ENCODE measurements around the gene UIMC1. TPM values are rescaled to one million over a fixed set of nuclear protein-coding genes. Genes with fewer than 3 reads are reported as not detected.

The UIMC1 gene
- total RNA-seq, 5 donors from 2014 or later (not counting 1 experiment from before 2014, with no cell fraction given) = 50.0 to 70.3 (median 56.7) TPM

DNA sequence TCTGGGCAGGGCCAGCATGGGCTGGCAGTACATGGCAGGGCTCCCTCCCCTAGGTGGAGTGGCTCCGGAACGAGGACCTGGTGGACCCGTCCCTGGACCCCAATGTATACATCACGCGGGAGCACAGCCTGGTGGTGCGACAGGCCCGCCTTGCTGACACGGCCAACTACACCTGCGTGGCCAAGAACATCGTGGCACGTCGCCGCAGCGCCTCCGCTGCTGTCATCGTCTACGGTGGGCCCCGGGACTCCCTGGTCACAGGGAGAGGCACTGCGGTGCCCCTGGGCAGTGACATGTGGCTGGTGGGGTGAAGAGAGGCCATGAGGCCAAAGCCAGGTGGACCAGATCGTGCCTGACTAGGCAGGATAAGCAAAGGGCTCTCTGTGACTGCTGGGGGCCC is 137.8 kb downstream of the UIMC1 start:
- H3K4me1 Mint-ChIP-seq = peaks cover 5 to 12% (median 6%) of the 10 kb centered on the region in 3 donors
- CTCF ChIA-PET = no interaction called here
- no peak overlapping the region for H3K4me3 Mint-ChIP-seq
- no peaks in the 10 kb centered on the region for H3K36me3 Mint-ChIP-seq
- H3K27me3 Mint-ChIP-seq = peaks cover 3 to 29% of the 10 kb centered on the region in 2 donors
- no peak overlapping the region for H3K27ac Mint-ChIP-seq
- ATAC-seq (replicated peaks in 1 of 4) (no peak), DNase-seq (no peak)
- Histone ChIP-seq H3K4me3 (ENCODE audit: control insufficient read depth in 1 of 2, extremely low read depth in 1 of 2, low read length in 1 of 2) (no peak overlapping the region), H3K36me3 (ENCODE audit: control insufficient read depth in 2 of 2, extremely low read depth in 1 of 2, insufficient read depth in 1 of 2, low read length in 1 of 2) (no peaks in the 10 kb centered on the region), H3K4me1 (ENCODE audit: control insufficient read depth in 1 of 2, extremely low read depth in 1 of 2, insufficient read depth in 2 of 2, low read length in 2 of 2) (peaks cover 0 to 16% of the 10 kb centered on the region in 2 experiments), H3K27ac (ENCODE audit: low read length) (no peak overlapping the region), H3K27me3 (replicated peaks in 1 of 2; ENCODE audit: control insufficient read depth in 2 of 2, extremely low read depth in 1 of 2, insufficient read depth in 2 of 2, low read length in 1 of 2) (peaks cover 0 to 54% of the 10 kb centered on the region in 2 experiments), H3K9me3 (no peaks in the 10 kb centered on the region)
- peaks cover 0 to 3% (median 0%) of the 10 kb centered on the region in 3 donors for H3K9me3 Mint-ChIP-seq
- WGBS (ENCODE audit: insufficient coverage) = 91% methylated on average over 19 of the region's 20 CpGs
- POLR2A ChIA-PET = no interaction called here

DNA sequence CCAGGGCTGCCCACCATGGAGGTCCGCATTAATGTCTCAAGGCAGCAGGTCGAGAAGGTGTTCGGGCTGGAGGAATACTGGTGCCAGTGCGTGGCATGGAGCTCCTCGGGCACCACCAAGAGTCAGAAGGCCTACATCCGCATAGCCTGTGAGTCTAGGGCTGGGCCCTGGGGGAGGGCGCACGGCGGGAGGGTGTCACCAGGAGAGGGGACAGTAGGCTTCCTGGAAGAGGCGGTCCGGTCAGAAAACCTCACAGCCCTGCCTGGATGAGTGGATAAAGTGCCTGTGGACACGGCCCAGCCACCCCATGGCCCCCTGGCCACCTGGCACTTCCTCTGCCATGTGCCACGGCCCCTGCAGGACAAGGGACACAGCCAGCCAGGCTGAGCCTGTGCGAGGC is 138.5 kb downstream of the UIMC1 start:
- Mint-ChIP-seq H3K27me3 (peaks cover 6 to 33% of the 10 kb centered on the region in 2 donors), H3K36me3 (no peaks in the 10 kb centered on the region), H3K27ac (no peak overlapping the region), H3K4me3 (no peak overlapping the region), H3K4me1 (peaks cover 4 to 7% (median 5%) of the 10 kb centered on the region in 3 donors), H3K9me3 (peaks cover 0 to 1% (median 0%) of the 10 kb centered on the region in 3 donors)
- CTCF ChIA-PET = no interaction called here
- Histone ChIP-seq H3K27me3 (replicated peaks in 1 of 2; ENCODE audit: control insufficient read depth in 2 of 2, extremely low read depth in 1 of 2, insufficient read depth in 2 of 2, low read length in 1 of 2) (peaks cover 0 to 55% of the 10 kb centered on the region in 2 experiments), H3K36me3 (ENCODE audit: control insufficient read depth in 2 of 2, extremely low read depth in 1 of 2, insufficient read depth in 1 of 2, low read length in 1 of 2) (no peaks in the 10 kb centered on the region), H3K4me1 (ENCODE audit: control insufficient read depth in 1 of 2, extremely low read depth in 1 of 2, insufficient read depth in 2 of 2, low read length in 2 of 2) (peaks cover 0 to 11% of the 10 kb centered on the region in 2 experiments), H3K27ac (ENCODE audit: low read length) (no peak overlapping the region), H3K9me3 (no peaks in the 10 kb centered on the region), H3K4me3 (ENCODE audit: control insufficient read depth in 1 of 2, extremely low read depth in 1 of 2, low read length in 1 of 2) (no peak overlapping the region)
- no peak for ATAC-seq (replicated peaks in 1 of 4)
- 85% methylated on average over 13 of the region's 14 CpGs for WGBS (ENCODE audit: insufficient coverage)
- POLR2A ChIA-PET = no interaction called here
- DNase-seq = no peak

DNA sequence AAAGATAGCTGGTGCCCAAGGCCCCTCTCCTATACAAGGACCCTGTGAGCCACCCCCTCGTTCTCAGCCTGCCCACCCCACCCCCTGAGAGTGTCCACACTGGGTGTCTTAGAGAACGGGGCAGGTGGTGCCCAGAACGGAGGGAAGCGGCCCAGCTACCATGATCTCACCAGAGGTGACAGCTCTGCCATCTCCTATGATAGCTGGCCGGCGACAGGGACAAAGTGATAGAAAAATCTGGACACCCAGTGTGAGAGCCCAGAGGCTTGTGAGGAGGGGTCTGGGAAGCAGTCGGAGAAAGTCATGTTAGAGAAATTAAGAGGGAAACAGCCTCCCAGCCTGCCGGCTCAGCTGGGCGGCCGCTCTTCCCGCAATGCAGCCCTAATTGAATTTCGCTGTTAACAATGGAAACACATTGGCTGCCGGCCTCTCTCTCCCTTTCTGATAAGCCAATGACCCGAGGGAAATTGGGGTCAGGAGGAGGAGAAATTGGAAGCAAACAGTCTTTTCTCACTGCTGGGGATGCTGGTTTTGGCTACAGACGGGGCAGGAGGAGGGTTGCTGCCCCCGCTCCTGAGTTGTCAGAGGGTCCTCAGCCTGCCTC is 139.8 kb downstream of the UIMC1 start:
- no peak for DNase-seq
- H3K4me1 Mint-ChIP-seq = peaks cover 2 to 5% (median 4%) of the 10 kb centered on the region in 3 donors
- POLR2A ChIA-PET = no interaction called here

DNA sequence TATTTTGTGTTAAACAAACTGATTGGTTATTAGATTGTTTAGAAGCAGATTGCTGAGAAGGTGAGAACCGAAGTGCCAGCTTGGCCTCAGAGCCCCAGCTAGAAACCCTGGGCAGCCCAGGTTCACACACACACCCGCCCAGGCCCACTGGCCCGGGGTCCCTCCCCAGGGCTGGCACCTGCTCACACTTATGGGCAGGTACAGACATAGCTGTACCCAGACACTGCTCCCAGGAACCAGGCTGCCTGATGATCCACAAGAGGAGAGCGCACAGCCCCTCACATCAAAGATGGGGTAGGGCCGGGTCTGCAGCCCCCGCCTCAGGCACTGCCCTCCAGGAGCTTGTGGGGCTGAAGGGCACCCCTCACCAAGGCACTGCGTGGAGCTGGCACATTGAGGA is 140.6 kb downstream of the UIMC1 start:
- Histone ChIP-seq H3K4me3 (ENCODE audit: control insufficient read depth in 1 of 2, extremely low read depth in 1 of 2, low read length in 1 of 2) (no peak overlapping the region), H3K36me3 (ENCODE audit: control insufficient read depth in 2 of 2, extremely low read depth in 1 of 2, insufficient read depth in 1 of 2, low read length in 1 of 2) (no peaks in the 10 kb centered on the region), H3K9me3 (no peaks in the 10 kb centered on the region), H3K4me1 (ENCODE audit: control insufficient read depth in 1 of 2, extremely low read depth in 1 of 2, insufficient read depth in 2 of 2, low read length in 2 of 2) (peaks cover 0 to 11% of the 10 kb centered on the region in 2 experiments), H3K27ac (ENCODE audit: low read length) (no peak overlapping the region), H3K27me3 (replicated peaks in 1 of 2; ENCODE audit: control insufficient read depth in 2 of 2, extremely low read depth in 1 of 2, insufficient read depth in 2 of 2, low read length in 1 of 2) (peaks cover 0 to 76% of the 10 kb centered on the region in 2 experiments)
- 78% methylated on average over 7 of the region's 7 CpGs for WGBS (ENCODE audit: insufficient coverage)
- Mint-ChIP-seq H3K4me1 (peaks cover 2 to 5% (median 4%) of the 10 kb centered on the region in 3 donors), H3K36me3 (no peaks in the 10 kb centered on the region), H3K27me3 (peaks cover 8 to 48% of the 10 kb centered on the region in 2 donors), H3K4me3 (no peak overlapping the region), H3K27ac (no peak overlapping the region), H3K9me3 (no peaks in the 10 kb centered on the region)
- ChIA-PET POLR2A (no interaction called here), CTCF (no interaction called here)
- ATAC-seq (replicated peaks in 1 of 4) (no peak), DNase-seq (no peak)

More for the DNA sequence above, 139.8 kb downstream of the UIMC1 start:
- 24% methylated on average over 5 of the region's 16 CpGs for WGBS (ENCODE audit: insufficient coverage)
- H3K4me3 ChIP-seq (ENCODE audit: control insufficient read depth in 1 of 2, extremely low read depth in 1 of 2, low read length in 1 of 2) = no peak overlapping the region
- no peak overlapping the region for H3K27ac ChIP-seq (ENCODE audit: low read length)
- no peaks in the 10 kb centered on the region for H3K9me3 ChIP-seq
- peaks cover 0 to 11% of the 10 kb centered on the region in 2 experiments for H3K4me1 ChIP-seq (ENCODE audit: control insufficient read depth in 1 of 2, extremely low read depth in 1 of 2, insufficient read depth in 2 of 2, low read length in 2 of 2)
- Mint-ChIP-seq H3K4me3 (no peak overlapping the region), H3K9me3 (no peaks in the 10 kb centered on the region), H3K27me3 (peaks cover 8 to 42% of the 10 kb centered on the region in 2 donors), H3K27ac (no peak overlapping the region), H3K36me3 (no peaks in the 10 kb centered on the region)
- CTCF ChIA-PET = interaction anchor here in 1 of 2 donors (0.6 kb wide), 1 partner anchor 1626 kb away, joined by 3 read pairs; no protein-coding TSS in a partner anchor
- H3K27me3 ChIP-seq (replicated peaks in 1 of 2; ENCODE audit: control insufficient read depth in 2 of 2, extremely low read depth in 1 of 2, insufficient read depth in 2 of 2, low read length in 1 of 2) = peaks cover 0 to 68% of the 10 kb centered on the region in 2 experiments
- ATAC-seq (replicated peaks in 1 of 4) = no peak
- no peaks in the 10 kb centered on the region for H3K36me3 ChIP-seq (ENCODE audit: control insufficient read depth in 2 of 2, extremely low read depth in 1 of 2, insufficient read depth in 1 of 2, low read length in 1 of 2)

DNA sequence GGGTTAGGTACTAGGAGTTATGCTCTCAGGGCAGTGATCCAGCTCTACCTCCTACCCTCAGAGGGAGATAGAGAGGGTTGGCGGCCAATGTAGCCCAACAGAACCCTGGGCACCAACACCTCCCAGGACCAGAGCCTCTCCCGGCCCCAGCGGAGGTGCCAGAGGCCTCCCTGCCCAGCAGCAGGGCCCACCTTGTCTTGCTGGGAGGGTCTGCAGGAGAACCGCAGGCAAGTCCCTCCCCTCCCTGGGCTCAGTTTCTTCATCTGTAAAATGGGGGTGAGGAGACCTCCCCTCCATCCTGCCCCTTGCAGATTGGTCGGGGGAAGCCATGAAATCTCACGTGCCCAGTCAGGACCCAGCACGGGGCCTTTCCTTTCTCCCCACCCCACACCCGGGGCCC is 141.8 kb downstream of the UIMC1 start:
- ChIA-PET POLR2A (no interaction called here), CTCF (no interaction called here)
- H3K27me3 ChIP-seq (replicated peaks in 1 of 2; ENCODE audit: control insufficient read depth in 2 of 2, extremely low read depth in 1 of 2, insufficient read depth in 2 of 2, low read length in 1 of 2) = peaks cover 0 to 84% of the 10 kb centered on the region in 2 experiments
- Mint-ChIP-seq H3K4me1 (no peaks in the 10 kb centered on the region), H3K27ac (no peak overlapping the region), H3K36me3 (no peaks in the 10 kb centered on the region), H3K4me3 (no peak overlapping the region), H3K27me3 (peaks cover 12 to 54% of the 10 kb centered on the region in 2 donors), H3K9me3 (no peaks in the 10 kb centered on the region)
- 86% methylated on average over 3 of the region's 8 CpGs for WGBS (ENCODE audit: insufficient coverage)
- peaks cover 0 to 2% of the 10 kb centered on the region in 2 experiments for H3K4me1 ChIP-seq (ENCODE audit: control insufficient read depth in 1 of 2, extremely low read depth in 1 of 2, insufficient read depth in 2 of 2, low read length in 2 of 2)
- no peak overlapping the region for H3K27ac ChIP-seq (ENCODE audit: low read length)
- no peaks in the 10 kb centered on the region for H3K36me3 ChIP-seq (ENCODE audit: control insufficient read depth in 2 of 2, extremely low read depth in 1 of 2, insufficient read depth in 1 of 2, low read length in 1 of 2)
- DNase-seq (no peak), ATAC-seq (replicated peaks in 1 of 4) (no peak)
- no peak overlapping the region for H3K4me3 ChIP-seq (ENCODE audit: control insufficient read depth in 1 of 2, extremely low read depth in 1 of 2, low read length in 1 of 2)
- H3K9me3 ChIP-seq = no peaks in the 10 kb centered on the region

DNA sequence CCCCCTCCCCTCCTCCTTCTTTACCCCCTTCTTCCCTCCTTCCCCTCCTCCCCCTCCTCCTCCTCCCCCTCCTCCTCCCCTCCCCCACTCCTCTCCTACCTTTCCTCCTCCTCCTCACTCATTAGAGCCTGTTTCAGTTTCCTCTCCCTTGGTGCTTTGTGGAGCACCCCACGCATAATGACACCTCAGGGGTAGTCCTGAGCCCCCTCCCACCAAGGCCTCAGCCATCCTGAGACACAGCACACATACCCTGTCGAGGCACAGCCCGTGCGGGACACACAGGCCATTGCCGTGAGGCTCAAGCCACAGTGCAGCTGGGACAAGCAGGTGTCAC is 142.8 kb downstream of the UIMC1 start:
- no peak overlapping the region for H3K27ac Mint-ChIP-seq
- H3K27me3 Mint-ChIP-seq = peaks cover 12 to 54% of the 10 kb centered on the region in 2 donors
- H3K27ac ChIP-seq (ENCODE audit: low read length) = no peak overlapping the region
- no peaks in the 10 kb centered on the region for H3K9me3 ChIP-seq
- ATAC-seq (replicated peaks in 1 of 4) = no peak
- H3K27me3 ChIP-seq (replicated peaks in 1 of 2; ENCODE audit: control insufficient read depth in 2 of 2, extremely low read depth in 1 of 2, insufficient read depth in 2 of 2, low read length in 1 of 2) = peaks cover 0 to 86% of the 10 kb centered on the region in 2 experiments
- WGBS (ENCODE audit: insufficient coverage) = 50% methylated on average over 5 of the region's 5 CpGs
- no peaks in the 10 kb centered on the region for H3K36me3 ChIP-seq (ENCODE audit: control insufficient read depth in 2 of 2, extremely low read depth in 1 of 2, insufficient read depth in 1 of 2, low read length in 1 of 2)
- no peaks in the 10 kb centered on the region for H3K4me1 ChIP-seq (ENCODE audit: control insufficient read depth in 1 of 2, extremely low read depth in 1 of 2, insufficient read depth in 2 of 2, low read length in 2 of 2)
- no peaks in the 10 kb centered on the region for H3K9me3 Mint-ChIP-seq
- POLR2A ChIA-PET = no interaction called here
- H3K4me1 Mint-ChIP-seq = no peaks in the 10 kb centered on the region
- H3K4me3 Mint-ChIP-seq = no peak overlapping the region
- H3K4me3 ChIP-seq (ENCODE audit: control insufficient read depth in 1 of 2, extremely low read depth in 1 of 2, low read length in 1 of 2) = no peak overlapping the region
- CTCF ChIA-PET = no interaction called here
- no peak for DNase-seq
- H3K36me3 Mint-ChIP-seq = no peaks in the 10 kb centered on the region
